ENCODE data around the gene TARS3.
"Not testable (repeated sequence)": the region's sequence is repeated elsewhere in the genome, so short reads cannot be mapped to it uniquely, and the experiment has no call there.

The TARS3 gene

DNA sequence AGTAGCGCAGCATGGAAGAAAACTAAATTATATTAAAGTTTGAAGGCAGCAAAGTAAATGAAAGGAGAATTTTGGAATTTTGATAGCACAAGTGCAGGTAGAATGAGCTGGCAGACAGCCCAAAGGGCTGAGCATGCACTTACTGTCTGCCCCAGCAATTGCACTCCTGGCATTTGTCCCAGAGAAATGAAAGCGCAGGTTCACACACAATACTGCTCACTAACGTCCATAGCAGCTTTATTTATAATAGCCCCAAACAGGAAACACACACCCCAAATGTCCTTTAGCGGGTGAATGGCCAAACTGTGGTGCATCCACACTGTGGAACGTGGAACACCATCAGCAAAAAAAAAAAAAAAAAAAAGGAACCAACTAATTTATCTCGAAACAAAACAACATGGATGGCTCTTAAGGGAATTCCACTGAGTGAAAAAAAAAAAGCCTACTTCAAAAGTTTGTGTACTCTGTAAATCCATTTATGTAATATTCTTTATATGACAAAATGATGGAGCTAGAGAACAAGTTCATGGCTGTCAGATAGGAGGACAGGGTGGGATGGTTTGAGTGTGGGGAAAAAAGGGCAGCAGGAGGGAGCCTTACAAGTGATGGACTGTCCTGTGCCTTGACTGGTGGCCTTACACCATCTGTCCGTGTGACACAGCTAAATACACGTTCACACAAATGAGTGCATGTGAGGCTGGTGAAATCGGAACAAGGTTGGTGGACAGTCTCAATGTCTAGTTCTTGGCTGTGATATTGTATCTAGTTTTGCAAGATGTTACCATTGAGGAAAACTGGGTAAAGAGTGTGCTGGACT is 66.1 kb downstream of the TARS3 start:
- peaks cover 3% of the 10 kb centered on the region for H3K9me3 ChIP-seq (ENCODE audit: severe bottlenecking)
- no peaks in the 10 kb centered on the region for H3K27me3 ChIP-seq (ENCODE audit: insufficient read depth, poor library complexity, severe bottlenecking)
- DNase-seq (ENCODE audit: low spot score): no peak
- no peak overlapping the region for H3K27ac ChIP-seq (ENCODE audit: poor library complexity, severe bottlenecking)
- no peaks in the 10 kb centered on the region for H3K36me3 ChIP-seq (ENCODE audit: low read depth)
- peak; percentile 63; the same call in 2 of the 3 replicates for ATAC-seq (ENCODE audit: low read depth)
- TF ChIP-seq, protein P1, sequence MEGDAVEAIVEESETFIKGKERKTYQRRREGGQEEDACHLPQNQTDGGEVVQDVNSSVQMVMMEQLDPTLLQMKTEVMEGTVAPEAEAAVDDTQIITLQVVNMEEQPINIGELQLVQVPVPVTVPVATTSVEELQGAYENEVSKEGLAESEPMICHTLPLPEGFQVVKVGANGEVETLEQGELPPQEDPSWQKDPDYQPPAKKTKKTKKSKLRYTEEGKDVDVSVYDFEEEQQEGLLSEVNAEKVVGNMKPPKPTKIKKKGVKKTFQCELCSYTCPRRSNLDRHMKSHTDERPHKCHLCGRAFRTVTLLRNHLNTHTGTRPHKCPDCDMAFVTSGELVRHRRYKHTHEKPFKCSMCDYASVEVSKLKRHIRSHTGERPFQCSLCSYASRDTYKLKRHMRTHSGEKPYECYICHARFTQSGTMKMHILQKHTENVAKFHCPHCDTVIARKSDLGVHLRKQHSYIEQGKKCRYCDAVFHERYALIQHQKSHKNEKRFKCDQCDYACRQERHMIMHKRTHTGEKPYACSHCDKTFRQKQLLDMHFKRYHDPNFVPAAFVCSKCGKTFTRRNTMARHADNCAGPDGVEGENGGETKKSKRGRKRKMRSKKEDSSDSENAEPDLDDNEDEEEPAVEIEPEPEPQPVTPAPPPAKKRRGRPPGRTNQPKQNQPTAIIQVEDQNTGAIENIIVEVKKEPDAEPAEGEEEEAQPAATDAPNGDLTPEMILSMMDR (IDR thresholded peaks at IDR 0.05; ENCODE audit: poor library complexity, severe bottlenecking): no peak
- H3K4me3 ChIP-seq (ENCODE audit: severe bottlenecking): no peak overlapping the region
- H3K4me1 ChIP-seq (ENCODE audit: insufficient read depth, poor library complexity, severe bottlenecking): no peaks in the 10 kb centered on the region

DNA sequence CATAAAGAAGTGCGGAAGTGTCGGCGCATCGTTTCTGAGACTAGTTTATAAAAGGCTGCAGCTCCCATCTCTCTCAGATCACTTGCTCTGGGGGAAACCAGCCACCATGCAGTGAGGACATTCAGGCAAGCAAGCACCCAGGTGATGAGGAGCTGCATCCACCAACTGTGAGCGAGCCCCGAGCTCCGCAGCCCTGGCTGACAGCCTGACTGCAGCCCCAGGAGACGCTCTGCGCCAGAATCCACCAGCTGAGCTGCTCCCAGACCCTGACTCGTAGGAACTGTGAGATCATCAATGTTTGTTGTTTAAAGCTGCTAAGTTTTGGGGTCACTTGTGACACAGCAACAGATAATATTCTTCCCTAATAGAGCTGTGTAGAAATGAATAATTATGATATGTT is 67.1 kb downstream of the TARS3 start:
- no peak for ATAC-seq (ENCODE audit: low read depth)
- Histone ChIP-seq H3K4me1 (ENCODE audit: insufficient read depth, poor library complexity, severe bottlenecking) (no peaks in the 10 kb centered on the region), H3K27ac (ENCODE audit: poor library complexity, severe bottlenecking) (no peak overlapping the region), H3K36me3 (ENCODE audit: low read depth) (no peaks in the 10 kb centered on the region), H3K9me3 (ENCODE audit: severe bottlenecking) (peaks cover 1% of the 10 kb centered on the region), H3K4me3 (ENCODE audit: severe bottlenecking) (no peak overlapping the region), H3K27me3 (ENCODE audit: insufficient read depth, poor library complexity, severe bottlenecking) (no peaks in the 10 kb centered on the region)
- TF ChIP-seq, protein P1 (IDR thresholded peaks at IDR 0.05; ENCODE audit: poor library complexity, severe bottlenecking): no peak
- no peak for DNase-seq (ENCODE audit: low spot score)

GRCh38 chr15:101654624-101655337 is 69.5 kb downstream of the TARS3 start:
- not testable (repeated sequence) for H3K9me3 ChIP-seq (ENCODE audit: severe bottlenecking); ATAC-seq (ENCODE audit: low read depth); H3K4me3 ChIP-seq (ENCODE audit: severe bottlenecking); H3K27me3 ChIP-seq (ENCODE audit: insufficient read depth, poor library complexity, severe bottlenecking); H3K4me1 ChIP-seq (ENCODE audit: insufficient read depth, poor library complexity, severe bottlenecking); H3K36me3 ChIP-seq (ENCODE audit: low read depth); DNase-seq (ENCODE audit: low spot score); H3K27ac ChIP-seq (ENCODE audit: poor library complexity, severe bottlenecking)
- TF ChIP-seq, protein P1 (IDR thresholded peaks at IDR 0.05; ENCODE audit: poor library complexity, severe bottlenecking): peak; percentile 25

DNA sequence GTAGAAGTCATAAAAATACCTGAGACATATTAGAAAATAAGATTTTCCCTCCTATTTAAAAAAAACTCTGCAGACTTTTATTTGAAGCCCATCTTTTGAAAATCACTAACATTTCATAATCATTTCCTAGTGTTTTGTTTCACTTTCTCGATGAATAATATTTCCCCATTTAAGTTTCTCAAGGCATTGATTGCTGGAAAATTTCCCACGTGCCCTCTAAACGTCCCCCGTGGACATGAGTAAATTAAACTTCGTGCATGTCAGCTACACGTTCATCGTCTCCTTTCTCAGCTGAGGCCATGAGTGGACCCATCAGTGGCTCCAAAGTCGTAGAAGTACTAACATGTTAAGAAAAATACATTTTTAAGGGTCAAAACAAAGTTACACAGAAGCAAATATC is 70.1 kb downstream of the TARS3 start:
- Histone ChIP-seq H3K9me3 (ENCODE audit: severe bottlenecking) (no peaks in the 10 kb centered on the region), H3K36me3 (ENCODE audit: low read depth) (peaks cover 16% of the 10 kb centered on the region), H3K27me3 (ENCODE audit: insufficient read depth, poor library complexity, severe bottlenecking) (no peaks in the 10 kb centered on the region), H3K27ac (ENCODE audit: poor library complexity, severe bottlenecking) (no peak overlapping the region), H3K4me1 (ENCODE audit: insufficient read depth, poor library complexity, severe bottlenecking) (peaks cover 9% of the 10 kb centered on the region), H3K4me3 (ENCODE audit: severe bottlenecking) (no peak overlapping the region)
- DNase-seq (ENCODE audit: low spot score) (no peak), ATAC-seq (ENCODE audit: low read depth) (no peak)
- TF ChIP-seq, protein P1 (IDR thresholded peaks at IDR 0.05; ENCODE audit: poor library complexity, severe bottlenecking): no peak

All from RWPE2 (cell line).